ENCODE results near the gene RASGRP2. TPM values are rescaled to one million over a fixed set of nuclear protein-coding genes. Genes with fewer than 3 reads are reported as not detected.

Gene RASGRP2
- total RNA-seq, 4 donors from 2014 or later = 3.2 to 72.8 (median 23.3) TPM

DNA sequence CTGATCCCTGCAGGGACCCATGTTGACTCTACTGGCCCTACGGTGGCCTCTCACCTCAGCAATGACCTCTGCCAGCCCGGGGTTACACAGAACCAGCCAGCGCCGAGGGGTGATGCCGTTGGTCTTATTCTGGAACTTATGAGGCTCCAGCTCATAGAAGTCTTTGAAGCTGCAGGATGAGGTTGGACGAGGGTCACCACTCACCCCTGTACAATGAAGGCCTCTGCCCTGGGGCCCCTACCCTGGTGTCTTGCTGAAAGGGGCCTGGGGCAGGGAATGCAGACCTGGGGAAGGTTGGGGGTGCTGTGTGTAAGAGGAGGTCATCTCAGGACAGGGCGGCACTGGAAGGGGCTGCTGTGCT, 9.1 kb upstream of the RASGRP2 start:
- no peaks in the 10 kb centered on the region for H3K27me3 ChIP-seq
- DNase-seq = no peak
- H3K36me3 ChIP-seq = no peaks in the 10 kb centered on the region
- H3K4me3 ChIP-seq = no peak overlapping the region
- no peak overlapping the region for H3K27ac ChIP-seq
- no peaks in the 10 kb centered on the region for H3K4me1 ChIP-seq
- intact Hi-C loops (cut with DNase I; ENCODE audit: low total_unique reads) = no loop called here
- TF ChIP-seq, protein P1, sequence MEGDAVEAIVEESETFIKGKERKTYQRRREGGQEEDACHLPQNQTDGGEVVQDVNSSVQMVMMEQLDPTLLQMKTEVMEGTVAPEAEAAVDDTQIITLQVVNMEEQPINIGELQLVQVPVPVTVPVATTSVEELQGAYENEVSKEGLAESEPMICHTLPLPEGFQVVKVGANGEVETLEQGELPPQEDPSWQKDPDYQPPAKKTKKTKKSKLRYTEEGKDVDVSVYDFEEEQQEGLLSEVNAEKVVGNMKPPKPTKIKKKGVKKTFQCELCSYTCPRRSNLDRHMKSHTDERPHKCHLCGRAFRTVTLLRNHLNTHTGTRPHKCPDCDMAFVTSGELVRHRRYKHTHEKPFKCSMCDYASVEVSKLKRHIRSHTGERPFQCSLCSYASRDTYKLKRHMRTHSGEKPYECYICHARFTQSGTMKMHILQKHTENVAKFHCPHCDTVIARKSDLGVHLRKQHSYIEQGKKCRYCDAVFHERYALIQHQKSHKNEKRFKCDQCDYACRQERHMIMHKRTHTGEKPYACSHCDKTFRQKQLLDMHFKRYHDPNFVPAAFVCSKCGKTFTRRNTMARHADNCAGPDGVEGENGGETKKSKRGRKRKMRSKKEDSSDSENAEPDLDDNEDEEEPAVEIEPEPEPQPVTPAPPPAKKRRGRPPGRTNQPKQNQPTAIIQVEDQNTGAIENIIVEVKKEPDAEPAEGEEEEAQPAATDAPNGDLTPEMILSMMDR (IDR thresholded peaks at IDR 0.05) = no peak
- TF ChIP-seq POLR2A (IDR thresholded peaks at IDR 0.05) = no peak
- no peaks in the 10 kb centered on the region for H3K9me3 ChIP-seq

DNA sequence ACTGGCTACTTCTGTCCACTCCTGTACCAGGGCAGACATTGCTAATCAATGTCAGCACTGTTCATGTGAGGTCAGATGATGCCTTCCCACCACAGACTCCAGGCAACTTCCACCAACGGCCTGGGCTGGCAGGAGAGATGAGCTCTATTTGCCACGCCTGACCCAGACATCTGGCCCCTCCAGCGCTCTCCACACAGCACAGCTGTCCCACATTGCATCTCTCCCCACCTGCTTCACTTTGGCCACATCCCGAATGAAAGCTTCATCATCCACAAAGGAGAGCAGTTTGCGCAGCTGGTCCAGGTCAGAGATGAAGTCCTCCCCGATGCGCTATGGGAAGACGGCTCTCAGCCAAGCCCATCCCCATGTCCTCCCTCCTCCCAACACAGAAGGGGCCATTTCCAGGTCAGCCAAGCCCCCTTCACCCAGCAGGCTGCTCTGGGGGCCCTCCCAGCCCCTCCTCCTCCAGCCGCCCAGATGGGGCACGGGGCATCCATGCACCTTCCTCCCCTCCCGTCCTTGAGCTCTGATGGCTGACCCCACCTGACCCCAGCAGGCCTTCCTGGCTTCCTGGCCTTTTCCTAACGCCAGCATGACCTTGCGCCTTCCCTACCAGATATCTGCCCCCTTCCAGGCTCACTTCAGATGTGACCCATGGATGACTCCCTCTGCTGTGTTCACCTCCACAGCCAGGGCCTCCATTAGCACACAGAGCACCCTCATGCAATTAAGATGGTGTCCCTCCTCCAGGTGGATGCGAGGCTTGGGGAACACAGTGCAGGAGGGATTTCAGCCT, 8.4 kb upstream of the RASGRP2 start:
- TF ChIP-seq POLR2A (IDR thresholded peaks at IDR 0.05) = no peak
- Histone ChIP-seq H3K36me3 (no peaks in the 10 kb centered on the region), H3K4me1 (no peaks in the 10 kb centered on the region), H3K9me3 (no peaks in the 10 kb centered on the region), H3K27me3 (no peaks in the 10 kb centered on the region), H3K27ac (no peak overlapping the region), H3K4me3 (no peak overlapping the region)
- intact Hi-C loops (cut with DNase I; ENCODE audit: low total_unique reads) = no loop called here
- no peak for DNase-seq

DNA sequence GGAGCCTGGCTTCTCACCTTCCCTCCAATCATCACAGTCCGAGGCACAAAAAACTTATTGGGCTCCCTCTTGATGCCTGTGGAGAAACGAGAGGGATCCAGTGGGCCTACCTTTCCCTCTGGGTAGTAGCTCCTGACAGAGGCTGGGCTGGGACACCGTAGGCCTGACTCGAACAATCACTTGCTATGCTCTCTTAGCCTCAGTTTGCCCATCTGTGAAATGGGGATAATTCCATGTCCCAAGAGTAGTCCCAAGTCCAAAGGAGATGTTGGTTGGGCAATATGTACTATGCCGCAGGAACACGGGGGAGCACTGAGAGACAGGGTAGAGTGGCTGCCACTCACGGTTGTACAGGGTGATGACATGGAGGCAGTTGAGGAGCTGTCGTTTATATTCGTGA, 7.6 kb upstream of the RASGRP2 start:
- no peaks in the 10 kb centered on the region for H3K36me3 ChIP-seq
- H3K4me1 ChIP-seq = no peaks in the 10 kb centered on the region
- H3K9me3 ChIP-seq = no peaks in the 10 kb centered on the region
- no peaks in the 10 kb centered on the region for H3K27me3 ChIP-seq
- no peak overlapping the region for H3K27ac ChIP-seq
- no peak overlapping the region for H3K4me3 ChIP-seq
- intact Hi-C loops (cut with DNase I; ENCODE audit: low total_unique reads) = no loop called here
- no peak for DNase-seq
- TF ChIP-seq POLR2A (IDR thresholded peaks at IDR 0.05) = no peak
- TF ChIP-seq, protein P1 (IDR thresholded peaks at IDR 0.05) = no peak

DNA sequence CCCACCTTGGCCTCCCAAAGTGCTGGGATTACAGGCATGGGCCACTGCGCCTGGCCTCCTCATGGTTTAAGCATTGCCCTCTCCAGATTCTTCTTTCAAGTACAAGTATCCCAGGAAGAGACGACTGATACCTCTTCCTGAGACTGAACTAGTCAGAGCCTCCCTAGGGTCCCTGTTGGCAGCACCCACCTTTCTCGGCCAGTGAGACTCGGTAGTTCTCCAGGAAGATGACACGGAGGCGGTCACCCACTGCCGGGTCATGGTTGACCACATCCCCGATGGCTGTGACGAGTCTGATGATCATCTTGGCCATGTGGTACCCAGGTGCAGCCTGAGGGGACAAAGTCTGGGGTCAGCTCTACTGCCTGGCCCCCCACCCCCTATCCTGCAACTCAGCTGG, 7.2 kb upstream of the RASGRP2 start:
- no peaks in the 10 kb centered on the region for H3K36me3 ChIP-seq
- no peak overlapping the region for H3K27ac ChIP-seq
- no peak overlapping the region for H3K4me3 ChIP-seq
- no peaks in the 10 kb centered on the region for H3K9me3 ChIP-seq
- DNase-seq = no peak
- H3K4me1 ChIP-seq = no peaks in the 10 kb centered on the region
- H3K27me3 ChIP-seq = no peaks in the 10 kb centered on the region
- intact Hi-C loops (cut with DNase I; ENCODE audit: low total_unique reads) = no loop called here
- no peak for TF ChIP-seq POLR2A (IDR thresholded peaks at IDR 0.05)
- TF ChIP-seq, protein P1 (IDR thresholded peaks at IDR 0.05) = no peak

DNA sequence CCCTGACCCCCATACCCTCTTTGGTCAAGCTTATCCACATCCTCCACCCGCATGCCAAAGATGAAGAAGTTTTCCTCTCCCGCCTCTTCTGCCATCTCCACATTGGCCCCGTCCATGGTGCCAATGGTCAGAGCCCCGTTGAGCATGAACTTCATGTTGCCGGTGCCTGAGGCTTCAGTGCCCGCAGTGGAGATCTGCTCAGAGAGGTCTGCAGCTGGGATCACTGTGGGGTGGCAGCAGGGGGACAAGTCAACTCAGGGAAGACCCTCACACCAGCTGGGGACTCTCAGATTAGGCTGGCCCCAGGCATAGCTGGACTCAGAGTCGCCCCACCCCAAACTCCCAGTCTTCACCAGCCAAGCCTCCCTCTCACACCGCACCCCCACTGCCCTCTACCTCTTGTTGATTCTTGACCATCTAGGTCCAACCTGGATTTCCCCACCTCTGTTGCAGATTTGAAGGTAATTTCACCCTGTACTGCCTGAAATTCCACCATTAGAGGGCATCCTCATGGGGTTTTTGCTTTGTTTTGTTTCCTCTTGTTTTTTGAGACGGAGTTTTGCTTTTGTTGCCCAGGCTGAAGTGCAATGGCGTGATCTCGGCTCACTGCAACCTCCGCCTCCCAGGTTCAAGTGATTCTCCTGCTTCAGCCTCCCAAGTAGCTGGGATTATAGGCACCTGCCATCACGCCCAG, 6.6 kb upstream of the RASGRP2 start:
- TF ChIP-seq, protein P1 (IDR thresholded peaks at IDR 0.05) = no peak
- TF ChIP-seq POLR2A (IDR thresholded peaks at IDR 0.05) = no peak
- no peak for DNase-seq
- H3K27ac ChIP-seq = no peak overlapping the region
- no peaks in the 10 kb centered on the region for H3K27me3 ChIP-seq
- no peaks in the 10 kb centered on the region for H3K9me3 ChIP-seq
- no peaks in the 10 kb centered on the region for H3K36me3 ChIP-seq
- H3K4me3 ChIP-seq = no peak overlapping the region
- intact Hi-C loops (cut with DNase I; ENCODE audit: low total_unique reads) = no loop called here
- no peaks in the 10 kb centered on the region for H3K4me1 ChIP-seq
